Keratinocyte (primary cell): ENCODE results near the gene ARID5B. TPM values are rescaled to one million over a fixed set of nuclear protein-coding genes. Genes with fewer than 3 reads are reported as not detected.
A peak's percentile ranks its signal among the peaks of the same experiment; 100 is the strongest.
"Not testable (repeated sequence)": the region's sequence is repeated elsewhere in the genome, so short reads cannot be mapped to it uniquely, and the experiment has no call there.

Source experiments
- DNase-seq: peaks from one replicate; pipeline ENCODE4 v3.0.0-alpha.2; 2011; ENCODE audit warnings: low read depth, missing footprints, low spot score
- FAIRE-seq: peaks from 2 replicates; lab custom pipeline; 2011; peaks lifted over from hg19 to GRCh38; lab: Jason Lieb, UNC
- H2AFZ ChIP-seq: 2 replicates; pipeline ENCODE4 v1.6.0; 2012; ENCODE audit warnings: low read length, control low read depth, inconsistent platforms; ENCODE audit not compliant: control insufficient read depth
- H3K27ac ChIP-seq: 2 replicates; pipeline ENCODE4 v1.5.1; 2011; ENCODE audit warnings: low read length; ENCODE audit not compliant: control insufficient read depth, insufficient read depth
- H3K27me3 ChIP-seq: 3 replicates; pipeline ENCODE4 v1.6.0; 2011; ENCODE audit warnings: low read length; ENCODE audit not compliant: control insufficient read depth, insufficient read depth; ENCODE audit errors: extremely low read depth
- H3K36me3 ChIP-seq, 2 experiments: 2 replicates in 1 of 2; 3 replicates in 1 of 2; pipeline ENCODE4 v1.5.1; 2011; ENCODE audit warnings: low read length in 2 of 2, mild to moderate bottlenecking in 1 of 2; ENCODE audit not compliant: control insufficient read depth in 2 of 2, insufficient read depth in 2 of 2; ENCODE audit errors: extremely low read depth in 1 of 2
- H3K4me1 ChIP-seq: 3 replicates; pipeline ENCODE4 v1.5.1; 2011; ENCODE audit warnings: low read length; ENCODE audit not compliant: control insufficient read depth, insufficient read depth; ENCODE audit errors: extremely low read depth
- H3K4me2 ChIP-seq: 3 replicates; pipeline ENCODE4 v1.6.0; 2011; ENCODE audit warnings: low read depth, low read length; ENCODE audit not compliant: control insufficient read depth, insufficient read depth; ENCODE audit errors: extremely low read depth
- H3K4me3 ChIP-seq, 3 experiments: fragments of 200-600 bp in 1 of 3; sonication (generic) in 1 of 3; 2 replicates in 2 of 3; 3 replicates in 1 of 3; pipeline ENCODE4 v1.5.1; 2011 to 2016; ENCODE audit warnings: low read length in 3 of 3, mild to moderate bottlenecking in 3 of 3, control low read depth in 2 of 3, inconsistent platforms in 1 of 3, low read depth in 1 of 3, mixed read lengths in 1 of 3, mixed run types in 1 of 3, moderate library complexity in 1 of 3; ENCODE audit not compliant: control insufficient read depth in 2 of 3, insufficient read depth in 2 of 3; ENCODE audit errors: extremely low read depth in 1 of 3
- H3K79me2 ChIP-seq: 2 replicates; pipeline ENCODE4 v1.6.0; 2012; ENCODE audit warnings: low read length; ENCODE audit not compliant: control insufficient read depth, insufficient read depth
- H3K9ac ChIP-seq: 3 replicates; pipeline ENCODE4 v1.6.0; 2011; ENCODE audit warnings: low read length; ENCODE audit not compliant: control insufficient read depth, insufficient read depth; ENCODE audit errors: extremely low read depth
- H3K9me1 ChIP-seq: 3 replicates; pipeline ENCODE4 v1.6.0; 2011; ENCODE audit warnings: low read length; ENCODE audit not compliant: control insufficient read depth, insufficient read depth; ENCODE audit errors: extremely low read depth
- H3K9me3 ChIP-seq: 2 replicates; pipeline ENCODE4 v1.5.1; 2012; ENCODE audit warnings: low read depth, low read length; ENCODE audit not compliant: control insufficient read depth
- H4K20me1 ChIP-seq: 3 replicates; pipeline ENCODE4 v1.6.0; 2011; ENCODE audit warnings: low read length; ENCODE audit not compliant: control insufficient read depth, insufficient read depth; ENCODE audit errors: extremely low read depth
- EZH2 ChIP-seq: IDR thresholded peaks from one replicate; pipeline ENCODE4 v1.6.1; 2012; ENCODE audit warnings: inconsistent platforms, mild to moderate bottlenecking, low read length, moderate library complexity
- dilution Hi-C: fragments of 300-500 bp; cut with MboI; formaldehyde crosslinking; loops from one replicate; pipeline ENCODE4 v1.7.0; 2020; ENCODE audit warnings: low sequenced_read_pairs; ENCODE audit not compliant: extremely low pct_ligation_motif_present
- polyA plus RNA-seq, 5 experiments: library from polyadenylated mRNA; depleted of rRNA in 3 of 5; stranded (reverse) in 3 of 5; stranded (forward) in 1 of 5; unstranded in 1 of 5; fragments of >200 nt; gene quantifications; 1 replicate in 1 of 5; 2 replicates in 3 of 5; 3 replicates in 1 of 5; pipeline versions ENCODE4 v1.2.1 to v1.2.3, GENCODE V29; 2011 to 2012; ENCODE audit warnings: missing spikeins in 2 of 5, low read depth in 1 of 5, low replicate concordance in 1 of 5
- TF ChIP-seq, protein P1 (sequence below), 3 experiments: IDR thresholded peaks in 1 of 3; conservative IDR thresholded peaks in 1 of 3; optimal IDR thresholded peaks in 1 of 3; 2 replicates in 2 of 3; 3 replicates in 1 of 3; pipeline versions ENCODE3 to v1.5.1; 2011; ENCODE audit warnings: low read length in 3 of 3, mild to moderate bottlenecking in 3 of 3, moderate library complexity in 2 of 3, control low read depth in 1 of 3, inconsistent platforms in 1 of 3; ENCODE audit not compliant: insufficient read depth in 2 of 3; ENCODE audit errors: extremely low read depth in 1 of 3

The ARID5B gene
- polyA plus RNA-seq, 1 donor (not counting 4 experiments of a cell fraction or from before 2014, with no cell fraction given) = 7.0 TPM

DNA sequence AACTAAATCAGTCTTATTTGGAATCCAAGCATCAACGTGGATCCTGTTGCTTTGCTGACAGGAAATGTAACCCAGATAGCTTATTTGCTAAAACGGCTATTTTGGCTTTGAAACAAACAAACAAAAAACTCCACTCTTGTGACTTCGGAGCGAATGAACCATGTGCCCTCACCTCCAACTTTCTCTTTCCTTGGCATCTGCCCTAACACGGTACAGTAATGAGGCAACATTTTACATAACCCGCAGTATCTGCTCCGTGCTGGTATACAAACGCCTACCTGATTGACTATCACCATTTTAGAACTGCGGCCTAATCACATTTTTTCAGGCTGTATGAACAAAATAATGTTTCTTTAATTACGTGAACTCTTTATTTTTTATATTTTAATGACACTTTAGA lies 37.5 kb upstream of the ARID5B start:
- Histone ChIP-seq H3K27ac (no peak overlapping the region), H3K27me3 (no peaks in the 10 kb centered on the region), H3K9ac (no peak overlapping the region), H3K4me1 (no peaks in the 10 kb centered on the region), H3K4me3 (no peak overlapping the region), H3K9me3 (no peaks in the 10 kb centered on the region), H3K9me1 (no peaks in the 10 kb centered on the region), H3K4me2 (no peak overlapping the region), H2AFZ (no peak overlapping the region), H4K20me1 (no peaks in the 10 kb centered on the region), H3K79me2 (no peaks in the 10 kb centered on the region), H3K36me3 (no peaks in the 10 kb centered on the region)
- DNase-seq (no peak), FAIRE-seq (no peak)
- dilution Hi-C loops = no loop called here
- TF ChIP-seq, protein P1, sequence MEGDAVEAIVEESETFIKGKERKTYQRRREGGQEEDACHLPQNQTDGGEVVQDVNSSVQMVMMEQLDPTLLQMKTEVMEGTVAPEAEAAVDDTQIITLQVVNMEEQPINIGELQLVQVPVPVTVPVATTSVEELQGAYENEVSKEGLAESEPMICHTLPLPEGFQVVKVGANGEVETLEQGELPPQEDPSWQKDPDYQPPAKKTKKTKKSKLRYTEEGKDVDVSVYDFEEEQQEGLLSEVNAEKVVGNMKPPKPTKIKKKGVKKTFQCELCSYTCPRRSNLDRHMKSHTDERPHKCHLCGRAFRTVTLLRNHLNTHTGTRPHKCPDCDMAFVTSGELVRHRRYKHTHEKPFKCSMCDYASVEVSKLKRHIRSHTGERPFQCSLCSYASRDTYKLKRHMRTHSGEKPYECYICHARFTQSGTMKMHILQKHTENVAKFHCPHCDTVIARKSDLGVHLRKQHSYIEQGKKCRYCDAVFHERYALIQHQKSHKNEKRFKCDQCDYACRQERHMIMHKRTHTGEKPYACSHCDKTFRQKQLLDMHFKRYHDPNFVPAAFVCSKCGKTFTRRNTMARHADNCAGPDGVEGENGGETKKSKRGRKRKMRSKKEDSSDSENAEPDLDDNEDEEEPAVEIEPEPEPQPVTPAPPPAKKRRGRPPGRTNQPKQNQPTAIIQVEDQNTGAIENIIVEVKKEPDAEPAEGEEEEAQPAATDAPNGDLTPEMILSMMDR (optimal IDR thresholded peaks at IDR 0.05 in 1 of 3, IDR thresholded peaks at IDR 0.05 in 1 of 3, conservative IDR thresholded peaks at IDR 0.05 in 1 of 3; ENCODE audit: extremely low read depth in 1 of 3, insufficient read depth in 2 of 3, low read length in 3 of 3) = no peak
- no peak for TF ChIP-seq EZH2

DNA sequence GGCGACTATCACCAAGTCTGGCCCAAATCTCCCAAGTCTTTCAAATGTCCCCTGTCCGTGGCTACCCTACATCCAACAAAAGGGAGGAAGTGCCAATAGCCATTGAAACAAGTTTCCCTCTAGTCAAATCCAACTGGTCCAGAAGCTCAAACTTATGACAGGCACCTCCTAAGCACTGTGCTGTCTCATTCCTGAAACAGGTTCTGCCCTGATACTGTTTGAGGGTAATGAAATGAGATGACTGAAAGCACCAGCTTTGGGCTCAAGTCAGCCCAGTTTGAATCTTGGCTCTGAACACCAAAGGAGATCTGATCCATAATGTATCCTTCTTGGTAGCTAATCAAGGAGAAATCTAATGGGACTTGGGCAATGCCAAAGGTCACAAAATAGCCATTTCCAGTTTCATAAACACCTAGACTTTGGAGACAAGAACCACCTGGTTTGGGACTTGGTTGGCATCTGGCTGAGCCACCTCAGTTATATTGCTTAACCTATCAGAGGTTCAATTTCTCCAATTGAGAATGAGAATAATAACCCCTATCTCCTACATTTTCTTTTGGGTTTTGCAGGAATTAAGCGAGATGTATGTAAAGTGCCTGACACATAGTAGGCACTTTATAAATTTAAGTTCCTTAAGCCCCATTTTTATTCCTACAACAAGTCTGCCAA lies 34.7 kb upstream of the ARID5B start:
- Histone ChIP-seq H3K4me3 (no peak overlapping the region), H3K9ac (no peak overlapping the region), H3K27me3 (no peaks in the 10 kb centered on the region), H3K4me1 (no peaks in the 10 kb centered on the region), H3K9me3 (no peaks in the 10 kb centered on the region), H3K9me1 (no peaks in the 10 kb centered on the region), H4K20me1 (no peaks in the 10 kb centered on the region), H3K79me2 (no peaks in the 10 kb centered on the region), H3K36me3 (no peaks in the 10 kb centered on the region), H2AFZ (no peak overlapping the region), H3K27ac (no peak overlapping the region), H3K4me2 (peak overlapping the region; percentile 17)
- FAIRE-seq (no peak), DNase-seq (no peak)
- TF ChIP-seq, protein P1 (optimal IDR thresholded peaks at IDR 0.05 in 1 of 3, IDR thresholded peaks at IDR 0.05 in 1 of 3, conservative IDR thresholded peaks at IDR 0.05 in 1 of 3; ENCODE audit: extremely low read depth in 1 of 3, insufficient read depth in 2 of 3, low read length in 3 of 3) = no peak
- no peak for TF ChIP-seq EZH2
- dilution Hi-C loops = no loop called here

DNA sequence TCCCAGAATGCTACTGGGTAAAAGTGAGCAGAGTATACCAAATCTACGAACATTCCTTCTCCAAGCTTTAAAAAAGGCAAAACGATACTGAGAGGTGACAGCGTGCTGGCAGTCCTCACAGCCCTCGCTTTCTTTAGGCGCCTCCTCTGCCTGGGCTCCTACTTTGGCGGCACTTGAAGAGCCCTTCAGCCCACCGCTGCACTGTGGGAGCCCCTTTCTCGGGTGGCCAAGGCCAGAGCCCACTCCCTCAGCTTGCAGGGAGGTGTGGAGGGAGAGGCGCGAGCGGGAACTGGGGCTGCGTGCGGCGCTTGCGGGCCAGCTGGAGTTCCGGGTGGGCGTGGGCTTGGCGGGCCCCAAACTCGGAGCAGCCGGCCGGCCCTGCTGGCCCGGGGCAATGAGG lies 34.1 kb upstream of the ARID5B start:
- dilution Hi-C loops, H3K9me3 ChIP-seq, H3K4me3 ChIP-seq, H3K36me3 ChIP-seq, H3K4me1 ChIP-seq, H2AFZ ChIP-seq, H3K27me3 ChIP-seq, H3K27ac ChIP-seq, H4K20me1 ChIP-seq, FAIRE-seq, H3K9ac ChIP-seq, H3K9me1 ChIP-seq, H3K79me2 ChIP-seq, DNase-seq: not testable (repeated sequence)
- H3K4me2 ChIP-seq = peak overlapping the region; percentile 17
